NCI-H2227 treated with DMSO at 0.1 percent for 48 hours (cell line): Measurements from ENCODE around the gene ARSH.
"Not testable (repeated sequence)": the region's sequence is repeated elsewhere in the genome, so short reads cannot be mapped to it uniquely, and the experiment has no call there.

Experiments
- DNase-seq: peaks from one replicate; lab custom pipeline; 2025; lab: John Stamatoyannopoulos, UW

Gene ARSH

GRCh38 chrX:3006495-3006894 lies at the start of gene ARSH:
ARSH (plus strand) TSS chrX:3006546; CDS start chrX:3006613, 67 bp downstream.
- DNase-seq, result no peak

GRCh38 chrX:2958199-2958598 lies 48.1 kb upstream of the ARSH start:
- no peak for DNase-seq

GRCh38 chrX:2960861-2961515 lies 45.4 kb upstream of the ARSH start:
- no peak for DNase-seq

- DNase-seq, result no peak
These were observed 44.0 kb upstream of the ARSH start for GRCh38 chrX:2962381-2962780.

- DNase-seq, result not testable (repeated sequence)
These were observed 42.9 kb upstream of the ARSH start for GRCh38 chrX:2963449-2963848.

GRCh38 chrX:2963992-2964794 lies 42.2 kb upstream of the ARSH start:
- not testable (repeated sequence) for DNase-seq

- DNase-seq, result no peak
These were observed 40.4 kb upstream of the ARSH start for GRCh38 chrX:2965965-2966364.

GRCh38 chrX:2967012-2967411 lies 39.3 kb upstream of the ARSH start:
- no peak for DNase-seq

- no peak for DNase-seq
These were observed 38.8 kb upstream of the ARSH start for GRCh38 chrX:2967584-2967983.

- no peak for DNase-seq
These were observed 38.1 kb upstream of the ARSH start for GRCh38 chrX:2967998-2968909.

- no peak for DNase-seq
These were observed 37.3 kb upstream of the ARSH start for GRCh38 chrX:2969021-2969420.

- DNase-seq, result no peak
These were observed 34.0 kb upstream of the ARSH start for GRCh38 chrX:2972391-2972790.

- DNase-seq, result no peak
These were observed 31.4 kb upstream of the ARSH start for GRCh38 chrX:2974961-2975360.

- DNase-seq, result not testable (repeated sequence)
These were observed 27.7 kb upstream of the ARSH start for GRCh38 chrX:2978639-2979038.

- DNase-seq, result no peak
These were observed 22.0 kb upstream of the ARSH start for GRCh38 chrX:2984342-2984741.

- DNase-seq, result no peak
These were observed 16.8 kb upstream of the ARSH start for GRCh38 chrX:2989565-2989964.

- no peak for DNase-seq
These were observed 4.2 kb downstream of the ARSH start for GRCh38 chrX:3010532-3010931.

GRCh38 chrX:3017492-3017891 lies 11.1 kb downstream of the ARSH start:
- no peak for DNase-seq

GRCh38 chrX:3024176-3024575 lies 17.8 kb downstream of the ARSH start:
- no peak for DNase-seq

- DNase-seq, result no peak
These were observed 19.9 kb downstream of the ARSH start for GRCh38 chrX:3026074-3026815.

- no peak for DNase-seq
These were observed 22.8 kb downstream of the ARSH start for GRCh38 chrX:3029129-3029528.

GRCh38 chrX:3037218-3037617 lies 30.9 kb downstream of the ARSH start:
- DNase-seq, result no peak
